IPS-18a (cell line): Measurements from ENCODE around the gene OR5K1.

Experiments used
- H3K27ac ChIP-seq: one replicate; pipeline ENCODE4 v1.5.1; 2013; ENCODE audit warnings: low read length
- H3K27me3 ChIP-seq: one replicate; pipeline ENCODE4 v1.6.1; 2013; ENCODE audit warnings: mild to moderate bottlenecking, low read length; ENCODE audit not compliant: control insufficient read depth, insufficient read depth
- H3K36me3 ChIP-seq: one replicate; pipeline ENCODE4 v1.6.1; 2013; ENCODE audit warnings: low read depth, low read length; ENCODE audit not compliant: control insufficient read depth
- H3K4me1 ChIP-seq: one replicate; pipeline ENCODE4 v1.6.1; 2013; ENCODE audit warnings: low read depth, low read length; ENCODE audit not compliant: control insufficient read depth
- H3K4me3 ChIP-seq: one replicate; pipeline ENCODE4 v1.5.1; 2013; ENCODE audit warnings: low read length
- H3K9ac ChIP-seq: one replicate; pipeline ENCODE4 v1.6.1; 2013; ENCODE audit warnings: mild to moderate bottlenecking, low read length, moderate library complexity
- H3K9me3 ChIP-seq: one replicate; pipeline ENCODE4 v1.6.1; 2013; ENCODE audit warnings: low read depth, low read length; ENCODE audit not compliant: control insufficient read depth

Gene OR5K1

DNA sequence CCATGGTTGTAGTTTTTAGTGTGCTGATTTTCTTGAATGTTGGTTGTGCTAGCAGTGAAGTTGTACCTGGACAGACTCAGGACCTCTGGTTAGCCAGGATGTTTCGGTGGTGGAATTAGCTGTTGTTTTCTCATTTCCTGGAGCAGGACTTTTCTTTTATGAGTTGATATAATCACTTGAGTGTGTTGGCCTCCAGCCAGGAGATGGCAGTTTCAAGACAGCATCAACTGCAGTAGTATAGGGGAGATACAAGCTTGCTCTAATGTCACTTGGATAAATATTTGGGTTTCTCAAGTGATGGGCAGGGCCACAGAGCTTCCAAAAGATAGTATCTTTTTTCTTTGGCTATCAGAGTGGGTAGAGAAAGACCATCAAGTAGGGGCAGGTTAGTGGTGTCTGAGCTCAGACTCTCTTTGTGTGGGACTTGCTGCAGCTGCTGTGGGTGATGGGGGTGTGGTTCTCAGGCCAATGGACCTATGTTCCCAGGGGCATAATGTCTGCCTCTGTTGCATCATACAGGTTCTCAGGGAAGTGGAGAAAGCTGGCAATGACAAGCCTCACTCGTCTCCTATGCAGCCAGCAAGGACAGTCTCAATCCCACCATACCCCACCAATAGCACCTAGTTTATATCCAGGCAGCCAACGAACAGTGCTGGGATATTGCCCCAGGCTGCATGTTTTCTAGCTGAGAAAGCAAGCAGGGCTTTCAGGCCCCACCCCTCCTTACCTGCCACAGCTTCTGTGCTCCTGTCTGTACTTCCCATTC is 19.9 kb downstream of the OR5K1 start:
- Histone ChIP-seq H3K4me3 (no peak overlapping the region), H3K36me3 (no peaks in the 10 kb centered on the region), H3K9me3 (no peaks in the 10 kb centered on the region), H3K4me1 (no peaks in the 10 kb centered on the region), H3K27me3 (no peaks in the 10 kb centered on the region), H3K27ac (no peak overlapping the region), H3K9ac (no peak overlapping the region)

DNA sequence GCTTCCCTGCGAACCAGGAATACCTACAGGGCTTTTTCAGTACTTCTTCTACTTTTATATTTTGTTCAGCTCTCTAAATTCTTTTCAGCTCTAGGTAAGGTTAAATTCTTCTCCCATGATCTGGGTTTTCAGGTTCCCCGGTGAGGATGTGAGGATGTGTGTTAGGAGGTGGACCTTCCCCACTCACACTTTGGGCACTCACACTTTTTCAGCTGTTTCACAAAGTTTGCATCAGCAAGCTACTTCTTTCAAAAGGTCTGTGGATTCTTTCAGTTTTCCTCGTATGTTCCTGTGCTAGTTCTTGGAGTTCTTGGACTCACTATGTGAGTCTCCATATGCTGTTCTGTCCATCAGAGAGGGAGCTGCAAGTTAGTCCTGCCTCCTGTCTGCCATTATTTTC is 20.6 kb downstream of the OR5K1 start:
- H3K9me3 ChIP-seq, result peaks cover 3% of the 10 kb centered on the region
- no peaks in the 10 kb centered on the region for H3K4me1 ChIP-seq
- H3K36me3 ChIP-seq, result no peaks in the 10 kb centered on the region
- H3K9ac ChIP-seq, result no peak overlapping the region
- no peak overlapping the region for H3K27ac ChIP-seq
- no peak overlapping the region for H3K4me3 ChIP-seq
- no peaks in the 10 kb centered on the region for H3K27me3 ChIP-seq

DNA sequence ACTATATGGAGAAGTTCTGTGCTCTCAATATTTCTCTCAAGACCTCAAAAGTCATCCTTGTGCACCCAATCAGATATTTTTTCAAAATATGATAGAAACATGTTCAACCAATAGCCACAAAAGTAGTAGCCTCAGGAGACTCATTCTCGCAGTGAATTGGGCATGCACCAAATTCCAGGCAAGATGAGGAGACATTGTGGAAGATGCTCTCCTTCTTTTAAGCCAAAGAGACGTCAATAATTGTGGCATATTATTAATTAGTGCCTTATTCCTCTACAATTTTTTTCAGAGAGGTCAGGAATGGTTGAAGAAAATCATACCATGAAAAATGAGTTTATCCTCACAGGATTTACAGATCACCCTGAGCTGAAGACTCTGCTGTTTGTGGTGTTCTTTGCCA is 34.4 kb downstream of the OR5K1 start, which contains the start of gene OR5K2:
TSS of gene OR5K2 (plus strand) at position 301 of the 400 bp plus-strand sequence. CDS start at position 301, 0 bp downstream.
- no peaks in the 10 kb centered on the region for H3K9me3 ChIP-seq
- no peaks in the 10 kb centered on the region for H3K36me3 ChIP-seq
- no peaks in the 10 kb centered on the region for H3K27me3 ChIP-seq
- H3K9ac ChIP-seq, result no peak within 1 kb of the TSS
- no peak within 1 kb of the TSS for H3K27ac ChIP-seq
- no peak within 1 kb of the TSS for H3K4me3 ChIP-seq
- no peaks in the 10 kb centered on the region for H3K4me1 ChIP-seq

DNA sequence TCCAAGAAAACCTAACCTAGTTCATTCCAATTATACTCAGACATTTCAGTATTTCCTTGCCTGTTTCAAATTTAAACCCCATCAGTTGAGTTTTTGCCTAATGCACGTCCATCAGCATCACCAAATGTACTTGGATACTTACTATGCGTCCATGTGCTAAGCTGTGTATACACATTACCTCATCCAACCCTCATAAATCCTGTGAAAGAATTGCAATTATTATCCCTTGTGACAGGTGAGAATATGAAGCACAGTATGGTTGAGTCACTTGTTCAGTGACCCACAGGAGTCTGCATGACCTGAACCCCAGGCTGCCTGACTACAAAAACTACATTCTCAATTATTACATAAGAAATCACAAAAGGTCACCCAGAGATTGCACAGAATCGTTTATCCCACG is 37.0 kb downstream of the OR5K1 start:
- H3K9me3 ChIP-seq, result no peaks in the 10 kb centered on the region
- H3K36me3 ChIP-seq, result no peaks in the 10 kb centered on the region
- H3K27me3 ChIP-seq, result no peaks in the 10 kb centered on the region
- H3K4me3 ChIP-seq, result no peak overlapping the region
- no peak overlapping the region for H3K27ac ChIP-seq
- no peaks in the 10 kb centered on the region for H3K4me1 ChIP-seq
- no peak overlapping the region for H3K9ac ChIP-seq

DNA sequence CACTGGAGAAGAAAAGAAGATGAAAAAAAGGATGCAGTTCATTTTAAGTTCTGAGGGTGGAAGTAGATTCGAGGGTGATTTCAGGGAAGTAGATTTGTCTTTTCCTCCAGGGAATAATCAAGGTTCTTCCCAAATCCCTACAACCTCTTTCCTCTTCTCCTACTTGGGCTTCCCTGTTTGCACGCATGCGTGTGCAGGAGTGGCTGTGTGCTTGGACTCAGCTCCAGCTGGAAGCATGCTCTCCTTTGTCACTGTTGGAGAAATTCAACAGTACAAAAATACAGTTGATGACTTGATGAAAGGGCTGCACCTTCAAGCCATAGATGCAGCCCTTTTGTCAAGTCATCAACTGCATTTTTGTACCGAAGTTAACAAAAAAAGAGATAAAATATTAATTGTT is 38.3 kb downstream of the OR5K1 start:
- H3K4me3 ChIP-seq, result no peak overlapping the region
- no peak overlapping the region for H3K27ac ChIP-seq
- H3K4me1 ChIP-seq, result no peaks in the 10 kb centered on the region
- no peaks in the 10 kb centered on the region for H3K36me3 ChIP-seq
- no peak overlapping the region for H3K9ac ChIP-seq
- H3K9me3 ChIP-seq, result no peaks in the 10 kb centered on the region
- no peaks in the 10 kb centered on the region for H3K27me3 ChIP-seq

DNA sequence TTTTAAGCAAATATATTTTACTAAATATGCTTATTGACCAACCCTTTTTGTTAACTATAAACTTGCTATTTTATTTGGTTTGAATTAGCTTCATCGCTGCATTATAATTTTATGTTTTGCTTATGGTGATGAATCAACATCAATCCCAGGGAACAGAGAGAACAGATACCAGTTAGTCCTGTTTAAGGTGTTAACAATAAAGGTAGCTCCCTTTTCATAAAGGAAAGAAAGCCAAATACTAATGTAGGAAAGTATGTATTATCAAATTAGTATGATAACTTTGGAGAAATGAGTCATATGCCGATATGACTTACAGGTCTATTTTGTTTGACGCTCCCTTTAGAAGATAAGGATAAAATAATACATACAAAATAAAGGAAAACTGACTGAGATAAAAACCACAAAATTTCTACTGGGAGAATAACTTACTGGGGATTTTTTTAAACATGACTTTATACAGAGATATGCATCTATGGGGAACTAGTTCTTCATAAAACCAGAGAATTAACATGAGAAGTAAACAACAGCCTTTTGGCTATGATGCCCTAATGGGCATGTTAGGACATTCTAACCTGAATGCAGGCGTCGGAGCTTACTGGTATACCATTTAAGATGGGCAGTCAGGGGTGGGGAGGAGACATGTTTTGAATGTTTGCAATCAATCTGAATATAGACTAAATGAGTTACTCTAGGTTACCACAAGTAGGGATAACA is 39.0 kb downstream of the OR5K1 start:
- no peak overlapping the region for H3K9ac ChIP-seq
- no peak overlapping the region for H3K27ac ChIP-seq
- no peaks in the 10 kb centered on the region for H3K9me3 ChIP-seq
- H3K4me3 ChIP-seq, result no peak overlapping the region
- no peaks in the 10 kb centered on the region for H3K36me3 ChIP-seq
- no peaks in the 10 kb centered on the region for H3K4me1 ChIP-seq
- no peaks in the 10 kb centered on the region for H3K27me3 ChIP-seq

DNA sequence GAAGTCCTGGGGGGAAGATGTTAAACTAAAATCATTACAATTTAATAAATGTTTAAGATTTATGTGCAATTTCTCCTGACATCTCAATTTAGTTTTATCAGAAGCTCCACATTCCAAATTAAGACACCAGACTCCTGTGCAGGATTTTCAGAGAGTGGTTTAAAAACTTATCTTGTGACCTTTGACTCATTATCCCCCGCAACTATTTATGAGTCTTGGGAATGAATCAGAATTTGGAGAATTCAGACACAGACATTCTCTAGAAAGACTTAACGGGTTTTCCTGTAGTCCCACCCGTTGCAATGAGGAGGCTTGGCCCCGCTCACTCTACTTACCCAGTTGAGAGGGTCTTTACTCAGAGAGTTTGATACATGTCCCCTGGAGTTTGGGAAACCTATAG is 41.5 kb downstream of the OR5K1 start:
- Histone ChIP-seq H3K9me3 (no peaks in the 10 kb centered on the region), H3K27me3 (no peaks in the 10 kb centered on the region), H3K4me3 (no peak overlapping the region), H3K9ac (no peak overlapping the region), H3K4me1 (no peaks in the 10 kb centered on the region), H3K36me3 (no peaks in the 10 kb centered on the region), H3K27ac (no peak overlapping the region)

DNA sequence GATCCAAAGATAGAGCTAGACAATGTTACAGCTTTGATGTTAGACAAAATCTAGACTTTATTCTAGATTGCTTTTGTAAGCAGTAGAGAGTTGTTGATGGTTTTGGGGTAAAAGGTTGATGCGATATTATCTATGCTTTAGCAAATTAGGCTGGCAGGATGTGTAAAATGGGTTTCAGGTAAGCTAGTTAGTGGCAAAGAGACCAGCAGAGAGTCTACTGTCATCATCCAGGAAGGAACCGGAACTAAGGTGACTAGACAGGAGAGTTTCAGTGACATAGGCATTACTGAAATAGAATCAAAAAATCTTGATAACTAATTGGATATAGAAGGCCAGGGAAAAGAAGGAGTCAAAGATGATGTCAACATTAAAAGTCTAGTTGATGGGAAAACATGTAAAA is 45.6 kb downstream of the OR5K1 start:
- Histone ChIP-seq H3K9ac (no peak overlapping the region), H3K4me3 (no peak overlapping the region), H3K27ac (no peak overlapping the region), H3K4me1 (no peaks in the 10 kb centered on the region), H3K9me3 (no peaks in the 10 kb centered on the region), H3K27me3 (no peaks in the 10 kb centered on the region), H3K36me3 (no peaks in the 10 kb centered on the region)

DNA sequence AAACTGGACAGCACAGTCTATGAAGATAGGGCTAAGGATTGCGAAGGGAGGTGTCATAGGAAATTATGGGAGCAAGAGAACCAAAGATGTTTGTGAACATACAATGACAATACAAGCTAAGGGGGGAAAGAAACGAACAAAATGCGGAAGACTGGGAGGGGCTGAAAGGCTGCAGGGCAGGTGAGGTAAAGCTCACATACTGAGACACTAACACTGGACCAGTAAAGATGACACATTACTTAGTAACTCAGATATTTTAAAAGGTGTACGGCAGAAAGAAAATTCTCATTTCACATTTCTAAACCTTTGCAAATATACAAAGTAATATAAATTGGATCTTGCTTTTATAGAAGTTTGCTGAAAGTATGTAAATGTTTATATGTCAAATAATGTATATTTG is 49.6 kb downstream of the OR5K1 start:
- Histone ChIP-seq H3K36me3 (peaks cover 21% of the 10 kb centered on the region), H3K27ac (no peak overlapping the region)

DNA sequence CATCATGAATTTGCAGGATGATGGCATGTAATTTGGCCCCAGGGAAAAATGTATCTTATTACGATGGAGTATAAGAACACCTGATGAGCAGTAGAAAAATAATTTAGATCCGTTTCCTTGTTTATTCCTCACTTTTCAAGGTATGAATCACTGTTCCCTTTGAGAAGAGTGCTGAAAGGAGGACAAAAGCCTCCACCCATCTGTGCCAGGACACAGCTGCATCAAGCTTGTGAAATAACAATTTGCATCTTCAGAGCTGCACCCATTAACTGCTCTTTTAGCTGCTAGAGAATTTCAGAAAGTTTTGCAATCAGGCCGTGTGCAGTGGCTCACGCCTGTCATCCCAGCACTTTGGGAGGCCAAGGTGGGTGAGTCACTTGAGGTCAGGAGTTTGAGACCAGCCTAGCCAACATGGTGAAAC is 50.1 kb downstream of the OR5K1 start:
- no peak overlapping the region for H3K27ac ChIP-seq
- H3K9ac ChIP-seq, result no peak overlapping the region
- peaks cover 23% of the 10 kb centered on the region for H3K36me3 ChIP-seq

More for the DNA sequence above, 49.6 kb downstream of the OR5K1 start:
- no peak overlapping the region for H3K9ac ChIP-seq
- no peaks in the 10 kb centered on the region for H3K4me1 ChIP-seq
- no peaks in the 10 kb centered on the region for H3K27me3 ChIP-seq
- no peak overlapping the region for H3K4me3 ChIP-seq
- no peaks in the 10 kb centered on the region for H3K9me3 ChIP-seq

DNA sequence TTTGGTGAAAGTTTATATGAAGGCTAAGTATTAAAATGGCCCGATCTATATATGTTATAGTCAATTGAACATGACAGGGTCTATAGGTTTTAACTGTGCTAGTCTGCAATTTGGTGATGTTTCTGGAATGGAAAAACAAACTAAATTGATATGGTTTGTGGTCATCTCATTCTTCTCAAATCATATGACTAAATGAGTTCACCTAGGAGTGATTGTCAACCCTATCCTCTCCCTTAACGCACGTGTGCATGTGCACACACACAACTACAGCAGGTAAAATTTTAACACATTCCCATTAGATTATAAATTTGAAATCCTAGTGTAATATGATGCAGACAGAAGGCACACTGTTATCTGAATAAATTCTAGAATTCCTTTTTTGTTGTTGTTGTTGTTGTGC is 50.7 kb downstream of the OR5K1 start:
- no peak overlapping the region for H3K27ac ChIP-seq
- no peak overlapping the region for H3K4me3 ChIP-seq
- no peaks in the 10 kb centered on the region for H3K9me3 ChIP-seq
- H3K4me1 ChIP-seq, result no peaks in the 10 kb centered on the region
- peaks cover 30% of the 10 kb centered on the region for H3K36me3 ChIP-seq
- no peaks in the 10 kb centered on the region for H3K27me3 ChIP-seq
- no peak overlapping the region for H3K9ac ChIP-seq

More for the DNA sequence above, 50.1 kb downstream of the OR5K1 start:
- H3K27me3 ChIP-seq, result no peaks in the 10 kb centered on the region
- H3K9me3 ChIP-seq, result no peaks in the 10 kb centered on the region
- H3K4me1 ChIP-seq, result no peaks in the 10 kb centered on the region
- H3K4me3 ChIP-seq, result no peak overlapping the region

DNA sequence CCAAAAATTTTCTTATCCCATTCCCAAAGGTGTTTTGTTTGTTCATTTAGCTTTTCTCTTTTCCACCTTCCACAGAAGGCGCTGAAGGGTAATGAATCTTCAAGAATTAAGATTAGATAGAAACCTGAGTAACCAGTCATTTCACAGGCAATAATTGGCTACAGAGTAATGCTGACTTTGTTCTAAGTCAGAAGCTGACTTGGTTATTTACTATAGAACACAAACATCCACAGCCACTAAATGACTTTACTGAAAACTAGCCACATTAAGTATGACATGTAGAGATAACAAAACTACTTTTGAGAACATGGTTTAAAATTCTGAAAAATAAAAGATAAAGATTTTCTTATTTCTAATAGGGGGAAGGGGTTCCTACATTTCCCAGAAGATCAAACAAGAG is 51.9 kb downstream of the OR5K1 start:
- Histone ChIP-seq H3K4me1 (no peaks in the 10 kb centered on the region), H3K27me3 (no peaks in the 10 kb centered on the region), H3K27ac (no peak overlapping the region), H3K36me3 (peaks cover 31% of the 10 kb centered on the region), H3K9ac (no peak overlapping the region), H3K4me3 (no peak overlapping the region), H3K9me3 (no peaks in the 10 kb centered on the region)
